ENCODE results near the gene LRG1.

GRCh38 chr19:4496304-4496703, 43.5 kb downstream of the LRG1 start:
- TF ChIP-seq POLR2A (IDR thresholded peaks at IDR 0.05): no peak
- no peak for TF ChIP-seq CTCF (IDR thresholded peaks at IDR 0.05)

All from adrenal gland (tissue), 5 donors.